Transverse colon (tissue), 4 donors: ENCODE results near the gene GALNT18. TPM values are rescaled to one million over a fixed set of nuclear protein-coding genes. Genes with fewer than 3 reads are reported as not detected.

Experiments used
- DNase-seq: peaks from one replicate; pipeline ENCODE4 v3.0.0-alpha.2; 2019
- H3K27ac ChIP-seq, 4 donors: fragments of 200-600 bp; sonication (generic); 2 replicates each; pipeline ENCODE4 v1.5.1; 2016 to 2018; ENCODE audit warnings: inconsistent platforms in 4 of 4
- H3K27me3 ChIP-seq: fragments of 200-600 bp; sonication (generic); 2 replicates; pipeline ENCODE4 v1.5.1; 2017; ENCODE audit warnings: inconsistent platforms
- H3K36me3 ChIP-seq, 4 donors: fragments of 200-600 bp; sonication (generic); 2 replicates each; pipeline ENCODE4 v1.5.1; 2017 to 2019; ENCODE audit warnings: inconsistent platforms in 4 of 4
- H3K4me1 ChIP-seq, 4 donors: fragments of 200-600 bp; sonication (generic); 2 replicates each; pipeline ENCODE4 v1.5.1; 2017 to 2020; ENCODE audit warnings: inconsistent platforms in 4 of 4
- H3K4me3 ChIP-seq, 4 donors: fragments of 200-600 bp; sonication (generic); 1 replicate in 1 of 4; 2 replicates in 3 of 4; pipeline versions ENCODE4 v1.5.1 to v1.6.1; 2017 to 2019; ENCODE audit warnings: inconsistent platforms in 4 of 4
- H3K9me3 ChIP-seq, 2 donors: fragments of 200-600 bp; sonication (generic); 2 replicates each; pipeline ENCODE4 v1.5.1; 2017 to 2019; ENCODE audit warnings: inconsistent platforms in 2 of 2
- EP300 ChIP-seq: sonication (generic); formaldehyde crosslinking; IDR thresholded peaks from one replicate; pipeline ENCODE4 v1.6.1; 2017; ENCODE audit warnings: antibody characterized with exemption, low read depth
- POLR2A ChIP-seq: fragments of 450-650 bp; IDR thresholded peaks from one replicate; pipeline ENCODE4 v1.6.1; 2016; ENCODE audit warnings: antibody characterized with exemption, mild to moderate bottlenecking, moderate library complexity
- POLR2AphosphoS5 ChIP-seq, 3 donors: sonication (generic); formaldehyde crosslinking; IDR thresholded peaks; one replicate each; pipeline ENCODE4 v1.6.1; 2016; ENCODE audit warnings: antibody characterized with exemption in 3 of 3
- WGBS, 2 donors: methylation state at CpG; one replicate each; pipeline ENCODE4 v1.1.5; 2018; ENCODE audit warnings: low coverage in 1 of 2; 5-methylcytosine and 5-hydroxymethylcytosine counted together
- in situ Hi-C, 4 donors: fragments of 200-750 bp; cut with MboI; loops; one replicate each; pipeline versions ENCODE4 v1.15.0 to v1.15.1; 2017; ENCODE audit warnings: low sequenced_read_pairs in 3 of 4, low pct_ligation_motif_present in 1 of 4, low pct_unique_long_range_greater_than_20kb in 1 of 4
- intact Hi-C: fragments of 100-400 bp; cut with DNase I; formaldehyde crosslinking; loops from one replicate; pipeline ENCODE4 v1.15.1; 2023; ENCODE audit warnings: low total_unique reads
- total RNA-seq, 4 donors: library from RNA; depleted of rRNA; stranded (reverse); fragments of >200 nt; gene quantifications; one replicate each; pipeline ENCODE4 v1.1.0, GENCODE V29; 2016
- TF ChIP-seq, protein P1 (sequence below), 5 experiments: fragments of 200-600 bp in 3 of 5; fragments of 450-650 bp in 2 of 5; sonication (generic) in 3 of 5; IDR thresholded peaks; 1 replicate in 2 of 5; 2 replicates in 3 of 5; pipeline ENCODE4 v1.5.1; 2016 to 2017; ENCODE audit warnings: antibody characterized with exemption in 5 of 5, inconsistent platforms in 3 of 5, mild to moderate bottlenecking in 2 of 5, moderate library complexity in 1 of 5

GALNT18 gene
- total RNA-seq, 4 donors from 2014 or later: 5.6 to 22.1 (median 8.4) TPM

DNA sequence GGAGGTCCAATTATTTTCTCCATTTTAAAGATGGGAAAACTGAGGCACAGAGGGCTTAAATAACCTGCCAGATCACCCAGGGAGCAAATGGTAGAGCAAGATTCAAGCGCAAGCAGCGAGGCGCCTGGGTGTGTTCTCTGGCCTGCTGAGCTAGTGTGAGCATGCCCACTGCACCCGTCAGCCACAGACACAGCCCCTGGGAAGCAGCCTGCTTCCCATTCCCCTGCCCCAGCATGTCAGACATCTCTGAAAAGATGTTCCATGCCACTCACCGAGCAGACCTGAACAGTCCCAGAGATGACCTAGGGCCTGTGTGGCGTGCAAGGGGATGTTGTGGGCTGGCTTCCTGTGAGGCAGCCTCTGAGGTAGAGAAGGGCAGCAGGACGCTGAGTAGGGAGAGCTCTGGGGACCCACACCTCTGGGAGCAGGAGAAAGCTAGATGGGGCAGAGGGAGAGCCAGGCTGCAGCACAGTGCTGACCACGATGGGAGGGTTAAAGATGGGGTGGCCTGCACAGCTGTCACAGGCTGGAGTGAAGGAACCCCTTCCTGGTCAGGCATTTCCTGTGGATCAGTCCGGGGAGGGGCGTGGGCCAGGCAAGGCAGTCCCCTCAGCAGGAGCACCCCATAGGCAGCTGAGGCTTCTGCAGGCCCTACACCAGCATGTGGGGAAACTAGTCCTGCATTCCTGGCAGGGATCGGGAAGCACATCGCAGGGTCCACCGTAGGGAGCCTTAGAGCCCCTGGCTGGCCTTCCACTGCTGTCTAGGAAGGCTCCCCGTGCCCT, 101.4 kb downstream of the GALNT18 start:
- in situ Hi-C loops: no loop called here
- no peak for DNase-seq

GRCh38 chr11:11519184-11519583, 102.6 kb downstream of the GALNT18 start:
- Histone ChIP-seq H3K27me3 (no peaks in the 10 kb centered on the region), H3K27ac (no peak overlapping the region), H3K4me3 (no peak overlapping the region), H3K36me3 (no peaks in the 10 kb centered on the region), H3K9me3 (no peaks in the 10 kb centered on the region), H3K4me1 (peaks cover 0 to 4% (median 4%) of the 10 kb centered on the region in 4 donors)
- intact Hi-C loops (no loop called here), in situ Hi-C loops (no loop called here)
- no peak for DNase-seq
- 20 to 39% methylated on average over 2 to 4 of the region's 4 CpGs for WGBS, 2 donors
- no peak for TF ChIP-seq EP300
- TF ChIP-seq, protein P1, sequence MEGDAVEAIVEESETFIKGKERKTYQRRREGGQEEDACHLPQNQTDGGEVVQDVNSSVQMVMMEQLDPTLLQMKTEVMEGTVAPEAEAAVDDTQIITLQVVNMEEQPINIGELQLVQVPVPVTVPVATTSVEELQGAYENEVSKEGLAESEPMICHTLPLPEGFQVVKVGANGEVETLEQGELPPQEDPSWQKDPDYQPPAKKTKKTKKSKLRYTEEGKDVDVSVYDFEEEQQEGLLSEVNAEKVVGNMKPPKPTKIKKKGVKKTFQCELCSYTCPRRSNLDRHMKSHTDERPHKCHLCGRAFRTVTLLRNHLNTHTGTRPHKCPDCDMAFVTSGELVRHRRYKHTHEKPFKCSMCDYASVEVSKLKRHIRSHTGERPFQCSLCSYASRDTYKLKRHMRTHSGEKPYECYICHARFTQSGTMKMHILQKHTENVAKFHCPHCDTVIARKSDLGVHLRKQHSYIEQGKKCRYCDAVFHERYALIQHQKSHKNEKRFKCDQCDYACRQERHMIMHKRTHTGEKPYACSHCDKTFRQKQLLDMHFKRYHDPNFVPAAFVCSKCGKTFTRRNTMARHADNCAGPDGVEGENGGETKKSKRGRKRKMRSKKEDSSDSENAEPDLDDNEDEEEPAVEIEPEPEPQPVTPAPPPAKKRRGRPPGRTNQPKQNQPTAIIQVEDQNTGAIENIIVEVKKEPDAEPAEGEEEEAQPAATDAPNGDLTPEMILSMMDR (IDR thresholded peaks at IDR 0.05): no peak
- no peak for TF ChIP-seq POLR2AphosphoS5 (IDR thresholded peaks at IDR 0.05)
- no peak for TF ChIP-seq POLR2A

More for the DNA sequence above, 101.4 kb downstream of the GALNT18 start:
- Histone ChIP-seq H3K36me3 (no peaks in the 10 kb centered on the region), H3K27me3 (no peaks in the 10 kb centered on the region), H3K4me1 (no peaks in the 10 kb centered on the region), H3K9me3 (no peaks in the 10 kb centered on the region), H3K4me3 (no peak overlapping the region), H3K27ac (no peak overlapping the region)
- intact Hi-C loops: no loop called here
- 76 to 100% methylated on average over 1 to 12 of the region's 14 CpGs for WGBS, 2 donors
- no peak for TF ChIP-seq POLR2A

DNA sequence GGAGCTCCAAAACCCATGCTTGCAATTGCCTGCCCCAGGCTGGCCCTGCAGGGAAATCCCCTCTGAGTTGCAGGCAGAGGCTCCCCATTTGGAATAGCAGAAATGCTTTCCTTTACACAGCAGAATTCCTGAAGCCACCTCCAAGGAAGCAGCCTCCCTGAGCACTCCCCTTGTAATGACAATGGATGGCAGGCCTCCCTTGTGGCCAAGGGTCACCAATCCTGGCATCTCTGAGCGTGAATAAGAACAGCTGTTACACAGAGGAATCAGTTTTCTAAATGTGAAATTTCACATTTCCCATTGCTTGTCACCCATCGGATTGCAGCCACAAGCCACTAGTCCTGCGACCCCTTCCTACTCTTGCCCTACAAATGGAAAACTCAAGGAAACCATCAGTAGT, 107.6 kb downstream of the GALNT18 start:
- Histone ChIP-seq H3K4me3 (no peak overlapping the region), H3K27ac (peak overlapping the region in 2 of 4 donors; percentile 45 to 51), H3K9me3 (no peaks in the 10 kb centered on the region), H3K27me3 (no peaks in the 10 kb centered on the region), H3K36me3 (no peaks in the 10 kb centered on the region), H3K4me1 (peaks cover 8 to 25% (median 21%) of the 10 kb centered on the region in 4 donors)
- TF ChIP-seq EP300: no peak
- TF ChIP-seq, protein P1 (IDR thresholded peaks at IDR 0.05): no peak
- no peak for TF ChIP-seq POLR2A
- TF ChIP-seq POLR2AphosphoS5 (IDR thresholded peaks at IDR 0.05): no peak
- DNase-seq: no peak
- 80 to 85% methylated on average over 1 to 3 of the region's 3 CpGs for WGBS, 2 donors
- intact Hi-C loops (no loop called here), in situ Hi-C loops (no loop called here)

DNA sequence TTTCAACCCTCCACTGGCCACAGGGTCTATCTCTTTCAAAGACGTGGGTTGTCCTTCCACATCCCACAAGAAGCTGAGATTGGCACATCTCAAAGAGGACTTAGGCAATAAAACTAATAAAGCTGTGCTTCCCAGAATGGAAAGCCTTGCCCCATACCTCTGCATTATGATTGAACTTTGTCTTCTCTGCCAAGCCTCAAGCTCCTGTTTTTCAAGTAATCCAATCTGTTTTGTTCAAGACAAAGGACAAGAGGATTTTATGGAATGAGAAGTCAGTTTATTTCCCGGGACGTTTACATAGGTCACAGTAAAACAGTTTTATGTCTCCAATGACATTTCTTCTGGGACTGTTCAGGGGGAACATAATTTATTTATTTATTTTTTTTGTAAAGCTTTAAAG, 108.4 kb downstream of the GALNT18 start:
- Histone ChIP-seq H3K36me3 (no peaks in the 10 kb centered on the region), H3K9me3 (no peaks in the 10 kb centered on the region), H3K4me1 (peaks cover 8 to 25% (median 21%) of the 10 kb centered on the region in 4 donors), H3K27ac (peak overlapping the region in 3 of 4 donors; percentile 33 to 51 (median 45)), H3K4me3 (no peak overlapping the region), H3K27me3 (no peaks in the 10 kb centered on the region)
- WGBS, 2 donors: 30 to 42% methylated on average over 2 to 3 of the region's 3 CpGs
- no peak for DNase-seq
- no peak for TF ChIP-seq EP300
- no peak for TF ChIP-seq POLR2A
- TF ChIP-seq POLR2AphosphoS5 (IDR thresholded peaks at IDR 0.05): no peak
- TF ChIP-seq, protein P1 (IDR thresholded peaks at IDR 0.05): no peak
- intact Hi-C loops (no loop called here), in situ Hi-C loops (no loop called here)

DNA sequence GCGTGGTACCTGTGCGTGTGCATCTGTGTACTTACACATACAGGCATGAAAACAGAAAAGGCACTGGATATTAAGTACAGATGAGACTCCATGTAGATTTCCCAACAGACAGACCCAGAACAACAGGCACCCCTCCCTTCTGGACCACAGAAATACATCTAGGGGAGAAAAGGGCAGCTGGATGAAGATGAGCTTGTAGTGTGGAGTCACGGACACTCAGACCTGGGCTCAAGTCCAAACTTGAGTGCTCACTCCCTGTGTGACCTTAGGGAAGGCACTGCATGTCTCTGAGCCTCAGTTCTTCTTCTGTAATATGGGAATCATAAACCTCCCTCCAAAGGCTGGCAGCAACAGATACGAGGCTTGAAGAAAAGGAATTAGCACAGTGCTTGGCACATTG, 108.9 kb downstream of the GALNT18 start:
- no peak for DNase-seq
- no peaks in the 10 kb centered on the region for H3K27me3 ChIP-seq
- peaks cover 8 to 25% (median 21%) of the 10 kb centered on the region in 4 donors for H3K4me1 ChIP-seq
- H3K4me3 ChIP-seq: no peak overlapping the region
- in situ Hi-C loops (no loop called here), intact Hi-C loops (no loop called here)
- H3K9me3 ChIP-seq: no peaks in the 10 kb centered on the region
- no peaks in the 10 kb centered on the region for H3K36me3 ChIP-seq
- TF ChIP-seq, protein P1 (IDR thresholded peaks at IDR 0.05): no peak
- WGBS, 2 donors: 69% methylated on average over 4 of the region's 4 CpGs; no CpG with 5 or more reads in 1 of the 2 donors
- H3K27ac ChIP-seq: peak overlapping the region in 1 of 4 donors; percentile 2
